H1 (cell line): ENCODE results near the gene C1QTNF7. TPM values are rescaled to one million over a fixed set of nuclear protein-coding genes. Genes with fewer than 3 reads are reported as not detected.

Experiments used
- CBX8 ChIP-seq: fragments of 300-800, 300-1000 bp; sonication (generic); IDR thresholded peaks from 2 replicates; pipeline ENCODE4 v1.7.1; 2016; ENCODE audit warnings: low read depth, low read length, borderline replicate concordance
- CHD1 ChIP-seq: IDR thresholded peaks from 2 replicates; pipeline ENCODE4 v1.6.1; 2012; ENCODE audit warnings: low read depth, low read length, improper control_type of control experiment
- FOSL1 ChIP-seq: IDR thresholded peaks from 2 replicates; pipeline ENCODE4 v1.6.1; 2011; ENCODE audit warnings: mild to moderate bottlenecking, low read depth, low read length, moderate library complexity; ENCODE audit not compliant: insufficient read depth
- JUND ChIP-seq: IDR thresholded peaks from 2 replicates; pipeline ENCODE4 v1.6.1; 2011; ENCODE audit warnings: mild to moderate bottlenecking, improper control_type of control experiment, low read length
- MAFK ChIP-seq: IDR thresholded peaks from 2 replicates; pipeline ENCODE4 v1.6.1; 2012; ENCODE audit warnings: low read depth, mild to moderate bottlenecking, improper control_type of control experiment, low read length
- polyA plus RNA-seq, 7 experiments: library from polyadenylated mRNA; depleted of rRNA in 3 of 7; stranded (reverse) in 5 of 7; unstranded in 2 of 7; fragments of >200 nt in 5 of 7; fragments of 200-250 nt in 2 of 7; gene quantifications; 1 replicate in 5 of 7; 2 replicates in 1 of 7; 4 replicates in 1 of 7; pipeline versions ENCODE4 v1.2.1 to v1.2.3, GENCODE V29; 2011 to 2013; ENCODE audit warnings: missing spikeins in 2 of 7, mixed read lengths in 2 of 7
- total RNA-seq: library from RNA; stranded (reverse); fragmentation: NEBNext Ultra II Directional; extraction: Animal tissue kit (Norgen Biotek cat#: 25700); gene quantifications from 2 replicates; pipeline ENCODE4 v1.2.1, GENCODE V29; 2021
- TF ChIP-seq, protein P1 (sequence below), 3 experiments: IDR thresholded peaks; 1 replicate in 2 of 3; 2 replicates in 1 of 3; pipeline versions ENCODE4 v1.5.1 to v1.6.1; 2011; ENCODE audit warnings: low read length in 3 of 3, mild to moderate bottlenecking in 3 of 3, inconsistent platforms in 2 of 3, low read depth in 1 of 3, moderate library complexity in 1 of 3; ENCODE audit not compliant: insufficient read depth in 1 of 3; ENCODE audit errors: control extremely low read depth in 1 of 3

The C1QTNF7 gene
- total and polyA plus RNA-seq, 2 of the 8 experiments (the other 6 are each of a cell fraction or from before 2014, with no cell fraction given): not detected

- TF ChIP-seq, protein P1, sequence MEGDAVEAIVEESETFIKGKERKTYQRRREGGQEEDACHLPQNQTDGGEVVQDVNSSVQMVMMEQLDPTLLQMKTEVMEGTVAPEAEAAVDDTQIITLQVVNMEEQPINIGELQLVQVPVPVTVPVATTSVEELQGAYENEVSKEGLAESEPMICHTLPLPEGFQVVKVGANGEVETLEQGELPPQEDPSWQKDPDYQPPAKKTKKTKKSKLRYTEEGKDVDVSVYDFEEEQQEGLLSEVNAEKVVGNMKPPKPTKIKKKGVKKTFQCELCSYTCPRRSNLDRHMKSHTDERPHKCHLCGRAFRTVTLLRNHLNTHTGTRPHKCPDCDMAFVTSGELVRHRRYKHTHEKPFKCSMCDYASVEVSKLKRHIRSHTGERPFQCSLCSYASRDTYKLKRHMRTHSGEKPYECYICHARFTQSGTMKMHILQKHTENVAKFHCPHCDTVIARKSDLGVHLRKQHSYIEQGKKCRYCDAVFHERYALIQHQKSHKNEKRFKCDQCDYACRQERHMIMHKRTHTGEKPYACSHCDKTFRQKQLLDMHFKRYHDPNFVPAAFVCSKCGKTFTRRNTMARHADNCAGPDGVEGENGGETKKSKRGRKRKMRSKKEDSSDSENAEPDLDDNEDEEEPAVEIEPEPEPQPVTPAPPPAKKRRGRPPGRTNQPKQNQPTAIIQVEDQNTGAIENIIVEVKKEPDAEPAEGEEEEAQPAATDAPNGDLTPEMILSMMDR (IDR thresholded peaks at IDR 0.05; ENCODE audit: control extremely low read depth in 1 of 3, insufficient read depth in 1 of 3, low read depth in 1 of 3, low read length in 3 of 3): no peak
- TF ChIP-seq MAFK (no peak), JUND (no peak), FOSL1 (no peak), CHD1 (no peak), CBX8 (no peak)
- TF ChIP-seq, all 59 proteins: peak for 0
Observed at GRCh38 chr4:15458616-15459015, 30.8 kb downstream of the C1QTNF7 start (continued).
